Effector memory CD8-positive, alpha-beta T cell (primary cell): ENCODE measurements around the gene TCOF1.

Experiments used
- ATAC-seq: fragments of 150-1000 bp; cut with Tn5 transposase; replicated peaks from 2 replicates; pipeline ENCODE4 v1.10.0; 2021; ENCODE audit warnings: mild to moderate bottlenecking, moderate library complexity
- DNase-seq, 3 experiments: peaks; one replicate each; pipeline ENCODE4 v3.0.0; 2021
- H3K27ac Mint-ChIP-seq, 2 donors: one replicate each; pipeline ENCODE4 v1.8.0; 2022; ENCODE audit warnings: mild to moderate bottlenecking in 2 of 2, mixed read lengths in 2 of 2, moderate library complexity in 2 of 2
- H3K27me3 Mint-ChIP-seq, 2 donors: one replicate each; pipeline ENCODE4 v1.8.0; 2022; ENCODE audit warnings: mixed read lengths in 2 of 2
- H3K36me3 Mint-ChIP-seq: one replicate; pipeline ENCODE4 v1.8.0; 2022; ENCODE audit warnings: mild to moderate bottlenecking, moderate library complexity, mixed read lengths; ENCODE audit not compliant: insufficient read depth
- H3K4me1 Mint-ChIP-seq, 2 donors: one replicate each; pipeline ENCODE4 v1.8.0; 2022; ENCODE audit warnings: low read depth in 2 of 2, mixed read lengths in 2 of 2
- H3K4me3 Mint-ChIP-seq, 2 donors: one replicate each; pipeline ENCODE4 v1.8.0; 2022; ENCODE audit warnings: mild to moderate bottlenecking in 2 of 2, mixed read lengths in 2 of 2, moderate library complexity in 2 of 2
- H3K9me3 Mint-ChIP-seq, 2 donors: one replicate each; pipeline ENCODE4 v1.8.0; 2022; ENCODE audit warnings: mixed read lengths in 2 of 2

Gene TCOF1

DNA sequence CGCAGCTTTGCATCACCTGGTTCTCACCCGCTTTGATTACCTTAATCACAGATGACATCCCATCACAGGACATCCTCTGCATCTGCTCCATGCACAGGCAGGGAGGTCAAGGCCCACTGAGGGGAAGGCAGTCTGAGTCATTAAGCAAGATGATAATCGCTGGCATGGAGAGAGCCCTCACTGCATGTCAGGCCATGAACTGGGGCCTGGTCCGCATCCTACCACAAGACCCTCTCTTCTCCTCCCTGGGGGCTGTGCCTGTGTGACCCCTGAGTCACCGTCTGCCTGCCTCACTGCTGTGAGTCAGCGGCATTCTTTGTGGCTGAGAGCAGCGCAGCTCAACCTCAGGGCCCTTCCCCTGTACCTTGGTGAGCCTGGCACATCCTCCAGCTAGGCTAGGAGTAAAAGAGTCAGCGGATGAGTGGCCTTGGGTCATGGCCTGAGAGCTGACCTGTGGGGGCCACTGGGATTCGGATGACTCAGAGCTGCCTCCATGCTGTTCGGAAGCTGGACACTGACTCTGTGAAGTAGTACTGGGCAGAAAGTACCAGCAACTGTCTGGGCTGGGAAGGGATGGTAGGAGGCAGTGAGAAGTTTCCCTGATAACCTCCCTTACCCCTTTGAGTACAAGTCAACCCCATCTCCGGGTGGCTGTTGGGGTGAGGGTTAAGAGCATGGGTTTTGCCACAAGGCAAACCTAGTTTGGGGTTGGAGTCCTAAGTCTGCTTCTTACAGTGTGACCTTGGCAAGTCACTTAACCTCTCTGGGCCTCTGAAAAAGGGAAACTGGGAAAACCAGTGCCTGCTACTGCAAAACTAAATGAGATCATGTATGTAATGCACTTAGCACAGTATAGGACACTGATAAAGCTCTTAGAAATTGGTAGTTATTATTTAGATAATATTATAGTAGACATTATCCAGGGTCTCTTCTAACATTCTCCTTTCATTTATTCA lies 40.2 kb upstream of the TCOF1 start:
- DNase-seq (no peak), ATAC-seq (no peak)
- no peak overlapping the region for H3K4me3 Mint-ChIP-seq
- H3K27ac Mint-ChIP-seq = no peak overlapping the region
- peaks cover 0 to 1% of the 10 kb centered on the region in 2 donors for H3K9me3 Mint-ChIP-seq
- H3K4me1 Mint-ChIP-seq = peaks cover 2 to 8% of the 10 kb centered on the region in 2 donors
- no peaks in the 10 kb centered on the region for H3K36me3 Mint-ChIP-seq
- H3K27me3 Mint-ChIP-seq = peaks cover 6 to 12% of the 10 kb centered on the region in 2 donors

DNA sequence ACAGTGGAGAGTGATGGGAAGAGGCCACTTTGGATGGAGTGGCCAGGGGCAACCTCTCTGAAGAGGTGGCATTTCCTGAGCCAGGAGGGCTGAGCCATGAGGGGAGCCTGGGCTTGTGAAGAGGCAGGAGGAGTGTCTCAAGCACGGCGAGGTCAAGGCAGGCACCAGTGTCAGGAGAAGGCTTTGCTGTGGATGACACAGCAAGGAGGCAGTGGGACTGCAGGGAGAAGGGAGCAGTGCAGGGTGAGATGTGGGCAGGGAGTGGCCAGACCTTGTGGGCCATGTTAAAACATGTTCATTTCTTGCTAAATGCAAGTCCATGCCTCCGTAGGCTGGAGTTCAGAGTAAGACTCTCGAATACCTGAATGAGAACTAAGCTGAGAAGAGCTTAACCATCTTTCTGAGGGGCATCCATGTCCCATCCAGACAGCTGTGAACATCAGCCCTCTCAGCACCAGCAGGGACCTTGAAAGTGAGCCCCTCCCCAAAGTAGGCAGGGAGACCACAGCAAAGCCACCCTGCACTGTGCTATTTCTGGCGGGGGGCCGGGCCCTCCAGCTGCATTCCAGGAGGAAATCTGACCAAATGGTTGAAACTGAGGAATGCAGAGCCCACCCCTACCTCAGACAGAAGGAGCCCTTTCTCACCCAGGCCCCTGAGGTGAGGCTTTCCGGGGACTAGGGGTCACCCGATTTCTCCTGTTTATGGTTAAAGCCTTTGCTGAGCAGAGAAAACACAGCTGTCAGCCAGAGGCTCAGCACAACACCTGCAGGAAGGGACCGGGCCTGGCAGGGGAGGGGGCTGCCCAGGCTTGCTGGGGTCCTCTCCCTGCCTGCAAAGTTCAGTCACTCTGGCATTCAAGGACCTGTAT lies 38.6 kb upstream of the TCOF1 start:
- peaks cover 6 to 12% of the 10 kb centered on the region in 2 donors for H3K27me3 Mint-ChIP-seq
- no peak overlapping the region for H3K4me3 Mint-ChIP-seq
- peaks cover 0 to 1% of the 10 kb centered on the region in 2 donors for H3K9me3 Mint-ChIP-seq
- no peak for DNase-seq
- ATAC-seq = no peak
- H3K27ac Mint-ChIP-seq = no peak overlapping the region
- H3K4me1 Mint-ChIP-seq = peaks cover 2 to 9% of the 10 kb centered on the region in 2 donors
- no peaks in the 10 kb centered on the region for H3K36me3 Mint-ChIP-seq

DNA sequence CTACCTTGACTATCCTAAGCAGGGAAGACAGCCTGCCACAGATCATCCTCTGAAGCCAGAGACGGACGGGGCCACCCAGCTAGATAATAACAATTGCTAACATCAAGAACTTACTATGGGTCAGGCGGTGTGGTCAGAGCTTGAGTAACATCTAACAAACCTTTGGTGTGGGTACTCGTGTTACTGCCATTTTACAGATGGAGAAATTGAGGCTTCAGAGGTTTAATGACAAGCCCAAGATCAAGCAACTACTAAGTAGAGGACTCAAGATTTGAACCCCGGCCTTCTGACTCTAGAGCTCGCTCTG lies 38.1 kb upstream of the TCOF1 start:
- DNase-seq = no peak
- H3K9me3 Mint-ChIP-seq = peaks cover 0 to 1% of the 10 kb centered on the region in 2 donors
- no peaks in the 10 kb centered on the region for H3K36me3 Mint-ChIP-seq
- no peak for ATAC-seq
- peaks cover 2 to 9% of the 10 kb centered on the region in 2 donors for H3K4me1 Mint-ChIP-seq
- H3K27ac Mint-ChIP-seq = no peak overlapping the region
- peaks cover 6 to 12% of the 10 kb centered on the region in 2 donors for H3K27me3 Mint-ChIP-seq
- no peak overlapping the region for H3K4me3 Mint-ChIP-seq

DNA sequence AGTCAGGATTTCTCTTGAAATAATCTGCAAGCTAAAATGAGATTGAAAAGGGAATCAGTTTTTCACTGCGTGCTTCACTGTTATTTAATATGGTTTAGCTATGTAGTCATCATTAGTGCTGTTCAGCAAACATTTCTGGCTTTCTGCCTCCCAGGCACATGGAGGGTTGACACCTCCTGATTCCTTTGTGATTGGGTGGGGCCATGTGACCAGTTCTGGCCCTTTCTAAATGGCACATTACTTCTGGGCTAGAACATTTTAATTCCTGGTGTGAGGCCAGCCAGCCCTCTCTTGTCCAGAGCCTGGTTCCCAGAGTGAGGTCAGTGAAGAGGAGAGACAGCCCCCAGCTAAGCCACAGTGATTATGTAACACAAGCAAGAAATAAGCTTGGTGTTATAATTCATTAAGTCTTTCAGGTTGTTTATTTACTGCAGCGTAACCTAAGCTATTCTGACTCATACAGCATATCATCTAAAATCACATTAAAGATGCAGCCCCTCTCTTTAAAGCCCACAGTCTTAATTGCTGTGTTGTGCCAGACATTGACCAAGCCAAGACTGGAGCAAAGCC lies 37.4 kb upstream of the TCOF1 start:
- Mint-ChIP-seq H3K27me3 (peaks cover 6 to 18% of the 10 kb centered on the region in 2 donors), H3K9me3 (peaks cover 0 to 1% of the 10 kb centered on the region in 2 donors), H3K36me3 (no peaks in the 10 kb centered on the region), H3K27ac (no peak overlapping the region), H3K4me1 (peaks cover 2 to 9% of the 10 kb centered on the region in 2 donors), H3K4me3 (no peak overlapping the region)
- ATAC-seq (no peak), DNase-seq (no peak)

DNA sequence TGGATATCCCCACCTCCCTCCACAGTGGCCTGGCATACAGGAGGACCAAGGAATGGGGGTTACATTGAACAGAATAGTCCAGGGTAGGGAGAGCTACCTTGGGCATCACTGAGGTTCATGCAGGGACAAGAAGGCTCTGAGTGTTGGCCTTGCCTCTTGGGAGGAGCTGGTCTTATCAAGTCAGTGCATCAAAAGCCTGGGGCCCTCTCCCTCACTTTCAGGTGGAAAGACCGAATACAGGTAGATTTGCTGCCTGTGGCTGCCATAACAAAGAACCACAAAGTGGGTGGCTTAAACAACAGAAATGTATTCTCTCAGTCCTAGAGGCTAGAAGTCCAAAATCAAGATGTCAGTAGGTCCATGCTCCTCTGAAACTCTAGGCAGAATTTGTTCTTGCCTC lies 36.3 kb upstream of the TCOF1 start:
- H3K4me1 Mint-ChIP-seq = peaks cover 2 to 9% of the 10 kb centered on the region in 2 donors
- no peak overlapping the region for H3K4me3 Mint-ChIP-seq
- H3K27me3 Mint-ChIP-seq = peaks cover 6 to 29% of the 10 kb centered on the region in 2 donors
- no peaks in the 10 kb centered on the region for H3K36me3 Mint-ChIP-seq
- DNase-seq (no peak), ATAC-seq (no peak)
- no peak overlapping the region for H3K27ac Mint-ChIP-seq
- H3K9me3 Mint-ChIP-seq = peaks cover 0 to 1% of the 10 kb centered on the region in 2 donors

DNA sequence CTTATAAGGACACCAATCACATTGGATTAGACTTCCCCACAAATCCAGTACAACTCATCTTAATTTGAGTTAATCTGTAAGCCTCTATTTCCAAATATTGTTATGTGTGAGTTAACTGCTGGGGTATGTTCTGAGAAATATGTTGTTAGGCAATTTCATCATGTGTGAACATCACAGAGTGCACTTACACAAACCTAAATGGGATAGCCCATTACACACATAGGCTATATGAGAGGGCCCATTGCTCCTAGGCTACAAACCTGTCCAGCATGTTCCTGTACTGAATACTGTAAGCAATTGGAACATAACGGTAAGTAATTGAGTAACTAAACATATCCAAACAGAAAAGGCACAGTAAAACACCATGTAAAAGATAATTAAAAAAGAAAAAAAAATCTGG lies 35.7 kb upstream of the TCOF1 start:
- peaks cover 2 to 9% of the 10 kb centered on the region in 2 donors for H3K4me1 Mint-ChIP-seq
- DNase-seq (no peak), ATAC-seq (no peak)
- H3K9me3 Mint-ChIP-seq = peaks cover 0 to 1% of the 10 kb centered on the region in 2 donors
- no peak overlapping the region for H3K4me3 Mint-ChIP-seq
- H3K27ac Mint-ChIP-seq = no peak overlapping the region
- peaks cover 6 to 29% of the 10 kb centered on the region in 2 donors for H3K27me3 Mint-ChIP-seq
- no peaks in the 10 kb centered on the region for H3K36me3 Mint-ChIP-seq

DNA sequence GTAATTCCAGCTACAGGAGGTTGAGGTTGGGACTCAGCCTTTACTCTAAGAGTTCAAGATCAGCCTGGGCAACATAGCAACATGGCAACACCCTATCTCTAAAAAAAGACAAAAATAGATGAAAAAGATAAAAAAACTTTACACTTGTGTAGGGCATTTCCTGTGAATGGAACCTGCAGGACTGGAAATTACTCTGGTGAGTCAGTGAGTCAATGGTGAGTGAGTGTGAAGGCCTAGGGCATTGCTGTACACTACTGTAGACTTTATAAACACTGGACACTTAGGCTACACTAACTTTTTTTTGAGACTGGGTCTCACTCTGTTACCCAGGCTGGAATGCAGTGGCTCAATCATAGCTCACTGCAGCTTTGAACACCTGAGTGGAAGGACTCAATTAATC lies 35.3 kb upstream of the TCOF1 start:
- ATAC-seq (peak; percentile 26), DNase-seq (no peak)
- no peak overlapping the region for H3K27ac Mint-ChIP-seq
- no peak overlapping the region for H3K4me3 Mint-ChIP-seq
- H3K27me3 Mint-ChIP-seq = peaks cover 6 to 29% of the 10 kb centered on the region in 2 donors
- peaks cover 0 to 1% of the 10 kb centered on the region in 2 donors for H3K9me3 Mint-ChIP-seq
- H3K36me3 Mint-ChIP-seq = no peaks in the 10 kb centered on the region
- H3K4me1 Mint-ChIP-seq = peaks cover 2 to 9% of the 10 kb centered on the region in 2 donors

DNA sequence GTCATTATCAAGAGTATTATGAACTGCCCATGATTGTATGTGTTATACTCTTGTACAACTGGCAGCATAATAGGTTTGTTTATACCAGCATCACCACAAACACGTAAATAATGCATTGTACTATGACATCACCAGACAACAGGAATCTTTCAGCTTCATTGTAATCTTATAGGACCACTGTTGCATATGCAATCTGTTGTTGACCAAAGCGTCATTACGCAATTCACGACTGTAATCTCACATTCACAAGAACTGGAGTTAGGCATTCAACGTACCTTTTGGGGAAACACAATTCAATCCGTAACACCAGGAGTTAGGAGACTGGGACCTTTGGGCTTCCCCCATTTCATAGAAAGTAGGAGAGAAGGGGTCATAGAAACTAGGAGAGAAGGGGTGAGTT lies 34.4 kb upstream of the TCOF1 start:
- ATAC-seq (no peak), DNase-seq (no peak)
- H3K27ac Mint-ChIP-seq = no peak overlapping the region
- H3K9me3 Mint-ChIP-seq = peaks cover 0 to 1% of the 10 kb centered on the region in 2 donors
- peaks cover 6 to 25% of the 10 kb centered on the region in 2 donors for H3K27me3 Mint-ChIP-seq
- H3K4me1 Mint-ChIP-seq = peaks cover 2 to 9% of the 10 kb centered on the region in 2 donors
- no peak overlapping the region for H3K4me3 Mint-ChIP-seq
- H3K36me3 Mint-ChIP-seq = no peaks in the 10 kb centered on the region

DNA sequence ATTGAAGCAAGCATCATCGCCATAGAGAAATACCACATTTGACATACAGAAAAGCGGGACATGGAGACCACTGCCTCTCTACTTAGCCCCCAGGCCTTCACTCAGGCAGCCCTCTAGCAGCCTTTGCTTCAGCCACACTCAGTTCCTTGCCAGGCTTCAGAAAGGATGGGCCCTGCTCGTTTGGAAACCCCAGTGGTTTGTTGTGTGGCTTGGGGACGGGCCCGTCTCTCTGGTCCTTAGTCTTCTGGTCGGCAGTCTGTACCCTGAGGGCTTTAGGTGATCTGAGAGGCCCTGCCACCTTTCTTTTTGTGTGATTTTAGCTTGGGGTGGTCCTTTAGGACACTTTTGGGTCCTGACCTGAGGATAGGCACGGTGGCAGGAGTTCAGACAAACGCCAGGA lies 33.7 kb upstream of the TCOF1 start:
- peaks cover 0 to 1% of the 10 kb centered on the region in 2 donors for H3K9me3 Mint-ChIP-seq
- no peaks in the 10 kb centered on the region for H3K36me3 Mint-ChIP-seq
- H3K27ac Mint-ChIP-seq = no peak overlapping the region

DNA sequence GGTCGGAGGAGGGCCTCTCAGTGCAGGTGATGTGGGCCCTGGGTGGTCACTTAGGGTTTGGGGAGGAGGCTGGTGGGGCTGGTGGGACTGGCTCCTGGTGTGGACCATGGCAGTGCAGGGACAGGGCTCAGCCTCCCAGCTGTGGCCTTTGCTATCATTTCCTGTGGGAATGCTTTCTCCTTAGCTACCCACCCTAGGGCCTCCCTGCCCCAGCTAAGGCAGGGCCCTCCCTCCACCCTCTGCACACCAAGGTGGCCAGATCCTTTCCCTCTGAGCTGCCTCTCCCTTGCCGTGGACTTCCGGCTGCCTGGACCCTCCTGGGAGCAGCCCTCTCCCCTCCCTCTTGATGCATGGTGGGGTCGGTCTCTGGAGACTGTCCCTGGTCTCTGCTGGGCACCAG lies 32.1 kb upstream of the TCOF1 start:
- Mint-ChIP-seq H3K36me3 (no peaks in the 10 kb centered on the region), H3K9me3 (peaks cover 0 to 1% of the 10 kb centered on the region in 2 donors), H3K4me3 (no peak overlapping the region), H3K4me1 (peaks cover 2 to 9% of the 10 kb centered on the region in 2 donors), H3K27ac (no peak overlapping the region), H3K27me3 (peaks cover 0 to 27% of the 10 kb centered on the region in 2 donors)
- no peak for ATAC-seq
- DNase-seq = no peak

More for the DNA sequence above, 33.7 kb upstream of the TCOF1 start:
- no peak for DNase-seq
- H3K27me3 Mint-ChIP-seq = peaks cover 0 to 22% of the 10 kb centered on the region in 2 donors
- peaks cover 2 to 9% of the 10 kb centered on the region in 2 donors for H3K4me1 Mint-ChIP-seq
- no peak for ATAC-seq
- no peak overlapping the region for H3K4me3 Mint-ChIP-seq

DNA sequence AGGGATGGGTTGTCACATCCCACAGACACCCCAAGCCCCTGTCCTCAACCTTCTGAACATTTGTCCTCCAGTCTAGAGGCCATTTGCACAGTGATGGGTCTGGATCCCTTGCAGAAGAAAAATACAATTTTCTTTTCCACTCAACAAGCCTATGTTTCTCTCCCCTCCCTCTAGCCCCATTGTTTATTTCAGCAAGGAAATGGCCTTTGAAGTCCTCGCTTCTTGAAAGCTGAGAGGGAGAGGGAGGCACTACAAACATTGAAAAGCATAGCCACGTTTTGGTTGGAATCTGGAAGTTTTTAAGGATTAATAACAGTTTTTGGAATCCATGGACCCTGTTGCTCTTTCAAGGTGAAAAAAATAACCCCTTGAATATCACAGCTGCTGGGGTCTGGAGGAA lies 30.8 kb upstream of the TCOF1 start:
- Mint-ChIP-seq H3K4me1 (peaks cover 2 to 7% of the 10 kb centered on the region in 2 donors), H3K27ac (no peak overlapping the region), H3K4me3 (no peak overlapping the region), H3K36me3 (no peaks in the 10 kb centered on the region), H3K27me3 (peaks cover 0 to 27% of the 10 kb centered on the region in 2 donors), H3K9me3 (no peaks in the 10 kb centered on the region)
- DNase-seq = no peak
- ATAC-seq = no peak

DNA sequence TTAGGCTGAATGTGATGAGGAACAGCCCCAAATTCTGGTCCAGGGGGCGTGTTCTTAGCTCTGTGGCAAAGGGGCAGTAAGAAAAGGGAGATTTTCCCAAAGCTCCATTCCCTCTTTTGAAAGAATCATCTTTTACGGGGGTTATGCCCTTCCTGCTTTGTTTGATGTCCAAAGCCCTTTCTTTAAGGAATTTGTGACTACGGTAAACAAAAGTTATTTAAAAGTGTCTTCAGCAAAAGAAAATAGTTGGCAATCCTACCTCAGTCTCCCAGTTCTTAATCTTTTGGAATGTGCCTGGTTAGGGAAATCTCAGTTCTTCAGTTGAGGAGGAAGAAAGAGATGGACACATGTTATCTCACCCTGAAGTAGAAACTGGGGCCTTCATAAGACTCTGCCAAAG lies 30.4 kb upstream of the TCOF1 start:
- DNase-seq (no peak), ATAC-seq (no peak)
- peaks cover 0 to 2% of the 10 kb centered on the region in 2 donors for H3K4me1 Mint-ChIP-seq
- H3K9me3 Mint-ChIP-seq = no peaks in the 10 kb centered on the region
- no peak overlapping the region for H3K27ac Mint-ChIP-seq
- no peaks in the 10 kb centered on the region for H3K36me3 Mint-ChIP-seq
- H3K27me3 Mint-ChIP-seq = peaks cover 0 to 27% of the 10 kb centered on the region in 2 donors
- no peak overlapping the region for H3K4me3 Mint-ChIP-seq

DNA sequence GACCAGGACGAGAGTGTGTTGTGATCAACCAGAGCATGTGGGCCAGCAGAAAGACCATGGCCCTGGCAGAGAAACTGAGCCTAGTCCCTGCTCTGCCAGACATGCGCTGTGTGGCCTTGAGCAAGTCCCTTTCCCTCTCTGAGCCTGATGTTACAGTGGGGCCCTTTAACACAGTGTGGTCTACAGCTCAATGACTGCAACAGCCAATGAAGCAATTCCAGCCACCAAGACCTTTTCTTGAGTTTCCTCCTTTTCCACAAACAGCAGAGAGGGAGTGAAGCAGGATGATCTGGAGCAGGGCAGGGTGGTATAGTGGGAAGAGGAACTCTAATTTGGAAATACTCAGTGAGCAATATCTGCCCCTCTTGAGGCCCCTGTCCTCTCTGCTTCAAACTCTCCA lies 29.0 kb upstream of the TCOF1 start:
- H3K36me3 Mint-ChIP-seq = no peaks in the 10 kb centered on the region
- H3K4me3 Mint-ChIP-seq = no peak overlapping the region
- ATAC-seq = no peak
- peaks cover 0 to 27% of the 10 kb centered on the region in 2 donors for H3K27me3 Mint-ChIP-seq
- H3K9me3 Mint-ChIP-seq = no peaks in the 10 kb centered on the region
- H3K4me1 Mint-ChIP-seq = no peaks in the 10 kb centered on the region
- H3K27ac Mint-ChIP-seq = no peak overlapping the region
- no peak for DNase-seq
